SH-SY5Y (cell line): ENCODE results near the gene PRDX5.

ENCODE experiments used
- GATA2 ChIP-seq: IDR thresholded peaks from 2 replicates; pipeline ENCODE4 v1.6.1; 2011; ENCODE audit warnings: mild to moderate bottlenecking, low read depth, low read length
- GATA3 ChIP-seq: IDR thresholded peaks from 2 replicates; pipeline ENCODE4 v1.6.1; 2011; ENCODE audit warnings: low read depth, mild to moderate bottlenecking, low read length, moderate library complexity

The PRDX5 gene

DNA sequence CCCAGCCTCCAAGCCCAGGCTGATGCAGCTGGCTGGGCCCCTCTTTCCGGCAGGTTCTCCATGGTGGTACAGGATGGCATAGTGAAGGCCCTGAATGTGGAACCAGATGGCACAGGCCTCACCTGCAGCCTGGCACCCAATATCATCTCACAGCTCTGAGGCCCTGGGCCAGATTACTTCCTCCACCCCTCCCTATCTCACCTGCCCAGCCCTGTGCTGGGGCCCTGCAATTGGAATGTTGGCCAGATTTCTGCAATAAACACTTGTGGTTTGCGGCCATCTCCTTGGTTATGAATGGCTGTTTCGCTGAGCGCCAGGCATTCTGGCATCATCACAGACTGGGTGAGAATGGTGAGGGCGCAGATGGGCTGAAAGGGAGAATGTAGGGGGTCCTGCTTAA, 3.6 kb downstream of the PRDX5 start:
- TF ChIP-seq GATA2 = no peak
- no peak for TF ChIP-seq GATA3

DNA sequence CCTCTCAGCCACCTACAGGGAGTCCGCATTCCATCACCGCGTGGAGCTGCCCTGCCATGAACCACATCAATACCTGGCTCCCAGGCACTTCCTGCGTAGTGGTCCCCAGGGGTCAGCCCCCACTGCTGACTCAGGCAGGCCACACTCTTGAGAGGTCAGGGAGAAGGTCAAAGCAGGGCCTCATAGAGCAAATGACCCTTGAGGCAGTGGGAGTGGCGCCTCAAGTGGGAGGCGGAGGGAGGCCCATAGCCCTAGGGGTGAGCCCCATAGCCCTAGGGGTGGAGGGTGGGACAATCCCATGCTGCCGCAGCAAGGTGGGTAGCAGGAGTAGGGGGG, 5.0 kb downstream of the PRDX5 start:
- TF ChIP-seq GATA2 = no peak
- no peak for TF ChIP-seq GATA3

DNA sequence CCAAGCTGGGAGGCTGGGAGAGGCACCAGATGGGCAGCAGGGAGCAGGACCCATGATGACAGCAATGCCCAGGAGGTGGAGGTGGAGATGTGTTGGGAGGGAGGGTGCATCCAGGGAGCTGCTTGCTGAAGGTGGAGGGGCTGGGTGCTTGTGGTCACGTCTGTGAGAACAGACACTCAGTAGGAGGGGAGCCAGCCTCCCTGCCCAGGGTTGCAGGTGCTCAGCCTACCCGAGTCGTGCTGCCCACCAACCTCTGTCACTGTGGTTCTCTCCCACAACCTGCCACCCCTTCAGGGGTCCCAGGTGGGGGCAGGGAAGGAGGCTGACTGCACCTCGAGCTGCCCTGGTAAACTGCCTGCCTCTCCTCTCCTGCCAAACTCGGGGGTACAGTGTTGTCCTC, 5.5 kb downstream of the PRDX5 start:
- TF ChIP-seq GATA3 = no peak
- no peak for TF ChIP-seq GATA2

DNA sequence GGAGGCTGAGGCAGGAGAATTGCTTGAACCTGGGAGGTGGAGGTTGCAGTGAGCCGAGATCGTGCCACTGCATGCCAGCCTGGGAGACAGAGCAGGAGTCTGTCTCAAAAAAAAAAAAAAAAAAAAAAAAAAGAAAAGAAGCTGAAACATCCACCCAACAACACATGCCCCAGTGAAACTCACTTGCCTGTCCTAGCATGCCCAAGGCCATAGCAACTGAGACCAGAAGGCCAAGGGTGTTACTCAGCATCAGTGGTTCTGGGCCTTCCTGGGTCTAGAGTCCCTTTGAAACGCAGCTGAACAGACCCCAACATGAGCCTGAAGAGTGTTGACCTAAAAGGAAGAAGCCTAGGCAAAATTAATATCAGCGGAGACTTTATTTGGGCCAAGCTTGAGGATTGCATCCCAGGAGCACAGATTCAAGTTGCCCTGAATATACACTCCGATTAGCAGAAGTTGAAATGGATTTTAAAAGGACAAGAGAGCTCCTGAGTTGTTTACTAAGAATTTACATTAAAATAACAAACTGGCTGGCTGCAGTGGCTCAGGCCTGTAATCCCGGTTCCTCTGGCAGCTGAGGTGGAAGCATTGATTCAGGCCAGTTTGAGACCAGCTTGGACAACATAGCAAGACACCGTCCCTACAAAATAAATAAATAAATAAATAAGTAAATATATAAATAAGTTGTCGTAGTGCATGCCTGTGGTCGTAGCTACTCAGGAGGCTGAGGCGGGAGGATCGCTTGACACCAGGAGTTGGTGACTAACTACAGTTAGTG, 7.0 kb downstream of the PRDX5 start:
- TF ChIP-seq GATA2 = no peak
- no peak for TF ChIP-seq GATA3

DNA sequence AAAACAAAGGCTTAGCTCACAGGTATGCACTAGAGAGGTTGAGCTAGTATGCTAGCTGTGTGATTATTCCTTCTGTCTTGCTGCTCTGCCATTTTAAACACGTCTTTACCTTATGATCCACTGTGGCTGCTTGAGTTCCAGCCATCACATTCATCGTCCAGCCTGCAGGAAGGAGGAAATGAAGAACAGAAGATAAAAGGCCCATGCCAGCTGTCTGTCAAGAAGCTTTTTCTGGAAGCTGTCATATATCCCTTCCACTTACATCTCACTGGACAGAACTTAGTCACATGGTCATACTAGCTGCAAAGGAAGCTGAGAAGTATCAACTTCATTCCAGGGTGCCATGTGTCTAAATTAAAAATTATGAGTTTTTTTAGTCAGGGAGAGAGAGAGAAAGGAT, 9.5 kb downstream of the PRDX5 start:
- TF ChIP-seq GATA2 = no peak
- no peak for TF ChIP-seq GATA3

DNA sequence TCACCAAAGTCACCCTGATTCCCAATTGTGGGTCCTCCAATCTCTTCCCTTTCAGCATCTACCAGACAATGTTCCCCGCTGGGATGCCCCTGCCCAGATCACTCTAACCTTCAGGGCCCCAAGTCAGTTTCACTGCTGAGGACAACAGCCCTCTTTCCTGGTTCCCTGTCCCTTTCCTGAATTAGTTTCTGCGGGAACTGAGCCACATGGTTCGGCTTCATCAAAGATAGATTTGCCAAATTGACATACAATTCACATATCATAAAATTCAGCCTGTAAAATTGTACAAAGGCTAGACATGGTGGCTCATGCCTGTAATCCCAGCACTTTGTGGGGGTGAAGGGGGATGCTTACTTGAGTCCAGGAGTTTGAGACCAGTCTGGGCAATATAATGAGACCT, 10.1 kb downstream of the PRDX5 start:
- TF ChIP-seq GATA3 (no peak), GATA2 (no peak)

DNA sequence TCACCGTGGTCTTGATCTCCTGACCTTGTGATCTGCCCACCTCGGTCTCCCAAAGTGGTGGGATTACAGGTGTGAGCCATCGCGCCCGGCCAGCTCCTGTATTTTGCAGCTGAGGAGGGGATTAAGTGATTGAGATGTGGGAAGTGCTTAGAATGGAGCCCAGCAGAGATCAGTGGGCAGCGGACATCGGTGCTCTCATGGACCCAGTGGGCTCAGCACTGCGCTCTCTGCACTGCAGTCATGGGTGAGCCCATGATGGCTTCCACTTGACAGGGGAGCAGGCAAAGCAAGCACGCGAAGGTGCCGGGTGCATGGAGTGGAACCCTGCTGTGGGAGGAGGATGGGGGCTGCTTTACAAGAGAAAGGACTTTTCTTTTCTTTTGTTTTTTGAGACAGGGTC, 13.0 kb downstream of the PRDX5 start:
- TF ChIP-seq GATA2 (no peak), GATA3 (no peak)

DNA sequence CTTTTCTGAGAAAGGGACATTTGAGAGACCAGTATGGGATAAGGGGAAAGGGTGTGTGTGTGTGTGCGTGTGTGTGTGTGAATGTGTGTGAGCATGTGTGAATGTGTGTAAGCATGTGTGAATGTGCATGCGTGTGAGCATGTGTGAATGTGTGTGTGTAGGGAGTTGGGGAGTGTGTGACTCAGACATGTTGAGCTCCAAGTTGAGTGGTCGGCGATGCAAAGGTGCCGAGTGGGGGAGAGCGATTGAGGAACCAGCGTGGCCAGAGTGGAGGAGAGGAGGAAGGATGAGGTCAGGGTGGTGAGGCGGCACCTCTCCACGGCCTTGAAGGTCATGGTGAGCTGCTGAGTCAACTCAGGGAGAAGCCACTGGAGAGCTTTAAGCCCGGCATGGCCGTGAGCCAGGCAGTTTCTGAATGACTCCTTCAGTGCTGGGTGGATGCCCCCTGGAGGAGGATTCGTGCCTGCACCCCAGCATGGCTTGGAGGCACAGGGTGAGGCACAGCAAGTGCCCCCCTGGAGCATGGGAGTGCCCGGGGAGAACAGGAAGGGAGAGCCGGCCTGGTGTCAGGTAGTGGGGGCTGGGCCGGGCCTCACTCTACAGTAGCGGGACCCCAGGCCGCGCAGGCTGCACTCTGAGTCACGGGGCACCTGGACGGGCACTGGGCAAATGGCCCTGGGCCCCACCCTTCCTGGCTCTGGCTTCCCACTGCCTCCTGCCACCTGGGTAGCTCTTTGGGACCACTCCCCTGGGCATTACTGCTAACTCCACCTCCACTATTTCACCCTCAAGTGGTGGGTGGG, 13.8 kb downstream of the PRDX5 start:
- TF ChIP-seq GATA2 (no peak), GATA3 (no peak)

DNA sequence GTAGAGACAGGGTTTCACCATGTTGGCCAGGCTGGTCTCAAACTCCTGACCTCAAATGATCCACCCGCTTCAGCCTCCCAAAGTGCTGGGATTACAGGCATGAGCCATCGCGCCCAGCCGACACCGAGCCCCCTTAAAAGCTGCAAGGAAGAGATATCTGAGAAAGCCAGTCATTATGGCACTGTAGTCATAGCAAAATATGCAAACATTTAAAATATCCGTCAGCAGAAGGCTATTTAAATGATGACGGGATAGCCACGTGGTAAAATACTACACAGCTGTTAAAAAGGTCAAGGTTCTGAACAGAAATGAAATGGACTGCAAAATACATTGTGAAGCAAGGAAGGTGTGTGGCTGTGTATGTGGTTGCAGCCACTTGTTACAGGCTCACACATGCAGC, 15.6 kb downstream of the PRDX5 start:
- TF ChIP-seq GATA2 = no peak
- no peak for TF ChIP-seq GATA3

DNA sequence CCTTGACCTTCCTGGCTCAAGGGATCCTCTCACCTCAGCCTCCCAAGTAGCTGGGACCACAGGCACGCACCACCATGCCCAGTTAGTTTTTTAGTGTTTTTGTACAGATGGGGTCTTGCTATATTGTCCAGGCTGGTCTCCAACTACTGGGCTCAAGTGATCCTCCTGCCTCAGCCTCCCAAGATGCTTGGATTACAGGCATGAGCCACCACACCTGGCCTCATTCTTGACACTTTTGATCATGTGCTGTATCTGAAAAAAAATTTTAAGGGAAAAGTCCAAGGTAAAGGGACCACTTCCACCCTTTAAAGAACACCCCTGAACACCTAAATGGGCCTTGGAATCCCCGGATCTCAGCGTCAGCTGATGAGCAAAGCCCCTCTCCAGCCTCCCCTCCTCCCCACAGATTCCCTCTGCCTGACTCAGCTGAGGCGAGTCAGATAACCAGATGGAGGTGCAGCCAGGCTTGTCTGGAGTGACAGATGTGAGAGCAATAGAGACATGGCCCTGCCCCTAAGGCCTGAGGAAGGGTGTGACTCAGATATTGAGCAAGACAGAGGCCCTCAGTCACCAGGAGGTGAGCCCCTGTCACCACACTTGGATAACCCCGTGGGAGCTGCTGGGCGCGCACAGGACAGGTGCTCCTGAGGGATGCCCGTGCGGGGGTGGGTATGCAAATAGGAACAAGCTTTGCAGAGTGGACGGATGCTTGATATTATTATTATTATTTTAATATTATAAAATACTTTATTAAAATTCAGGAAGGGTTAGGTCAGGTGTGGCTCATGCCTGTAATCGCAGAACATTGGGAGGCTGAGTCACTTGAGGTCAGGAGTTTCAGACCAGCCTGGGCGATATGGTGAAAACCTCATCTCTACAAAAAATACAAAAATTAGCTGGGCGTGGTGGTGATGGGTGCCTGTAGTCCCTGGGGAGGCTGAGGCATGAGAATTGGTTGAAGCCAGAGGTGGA, 17.1 kb downstream of the PRDX5 start:
- TF ChIP-seq GATA3 (no peak), GATA2 (no peak)

DNA sequence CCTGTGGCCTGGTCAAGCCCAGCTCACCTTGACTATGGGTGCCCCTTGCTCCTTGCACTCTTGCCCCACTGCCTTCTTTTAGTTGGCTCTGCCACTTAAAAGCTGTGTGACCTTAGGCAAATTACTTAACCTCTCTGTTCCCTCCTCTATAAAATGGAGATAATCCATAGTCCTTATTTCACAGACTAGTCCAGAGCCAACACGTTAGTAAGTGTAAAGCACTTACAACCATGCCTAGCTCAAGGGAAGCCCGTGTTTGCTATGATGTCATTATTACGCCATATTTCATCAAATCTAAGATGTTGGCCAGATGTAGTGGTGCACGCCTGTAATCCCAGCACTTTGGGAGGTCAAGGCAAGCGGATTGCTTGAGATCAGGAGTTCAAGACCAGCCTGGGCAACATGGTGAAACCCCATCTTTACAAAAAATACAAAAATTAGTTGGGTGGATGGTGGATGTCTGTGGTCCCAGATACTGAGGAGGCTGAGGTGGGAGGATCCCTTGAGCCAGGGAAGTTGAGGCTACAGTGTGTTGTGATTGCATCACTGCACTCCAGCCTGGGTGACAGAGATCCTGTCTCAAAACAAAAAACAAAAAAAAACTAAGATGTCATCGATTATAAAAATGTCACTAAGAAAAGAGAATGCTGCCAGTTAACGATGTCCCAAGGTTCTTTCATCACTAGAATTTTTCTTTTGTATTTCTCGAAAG, 19.8 kb downstream of the PRDX5 start:
- TF ChIP-seq GATA3 (no peak), GATA2 (no peak)

DNA sequence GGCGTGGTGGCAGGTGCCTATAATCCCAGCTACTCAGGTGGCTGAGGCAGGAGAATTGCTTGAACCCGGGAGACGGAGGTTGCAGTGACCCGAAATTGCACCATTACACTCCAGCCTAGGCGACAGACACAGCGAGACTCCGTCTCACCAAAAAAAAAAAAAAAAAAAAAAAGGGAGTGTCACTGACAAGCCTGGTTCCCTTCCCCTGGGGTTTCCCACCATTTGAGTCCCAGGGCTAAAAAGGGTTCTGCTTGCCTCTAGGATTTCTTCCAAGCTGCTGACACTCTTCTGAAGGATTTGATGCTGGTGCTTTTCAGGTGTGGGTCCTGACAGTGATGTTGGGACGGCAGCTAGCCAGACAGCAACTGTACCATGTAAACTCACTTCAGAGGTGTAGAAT, 20.8 kb downstream of the PRDX5 start:
- TF ChIP-seq GATA2 (no peak), GATA3 (no peak)

DNA sequence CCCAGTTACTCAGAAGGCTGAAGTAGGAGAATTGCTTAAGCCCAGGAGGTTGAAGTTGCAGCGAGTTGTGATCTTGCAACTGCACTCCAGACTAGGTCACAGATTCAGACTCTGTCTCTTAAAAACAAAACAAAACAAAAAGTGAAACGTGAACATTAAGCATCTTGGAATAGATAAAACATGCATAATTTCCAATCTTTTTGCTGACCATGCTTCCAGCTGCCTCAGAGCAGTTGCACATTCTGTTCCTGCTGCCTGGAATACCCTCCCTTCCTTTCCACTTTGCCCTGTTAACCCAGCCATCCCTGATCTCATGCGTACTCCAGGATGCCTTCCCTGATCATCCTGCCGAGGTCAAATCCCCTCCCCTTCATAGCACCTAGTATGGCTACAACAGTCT, 21.4 kb downstream of the PRDX5 start:
- TF ChIP-seq GATA2 (no peak), GATA3 (no peak)

DNA sequence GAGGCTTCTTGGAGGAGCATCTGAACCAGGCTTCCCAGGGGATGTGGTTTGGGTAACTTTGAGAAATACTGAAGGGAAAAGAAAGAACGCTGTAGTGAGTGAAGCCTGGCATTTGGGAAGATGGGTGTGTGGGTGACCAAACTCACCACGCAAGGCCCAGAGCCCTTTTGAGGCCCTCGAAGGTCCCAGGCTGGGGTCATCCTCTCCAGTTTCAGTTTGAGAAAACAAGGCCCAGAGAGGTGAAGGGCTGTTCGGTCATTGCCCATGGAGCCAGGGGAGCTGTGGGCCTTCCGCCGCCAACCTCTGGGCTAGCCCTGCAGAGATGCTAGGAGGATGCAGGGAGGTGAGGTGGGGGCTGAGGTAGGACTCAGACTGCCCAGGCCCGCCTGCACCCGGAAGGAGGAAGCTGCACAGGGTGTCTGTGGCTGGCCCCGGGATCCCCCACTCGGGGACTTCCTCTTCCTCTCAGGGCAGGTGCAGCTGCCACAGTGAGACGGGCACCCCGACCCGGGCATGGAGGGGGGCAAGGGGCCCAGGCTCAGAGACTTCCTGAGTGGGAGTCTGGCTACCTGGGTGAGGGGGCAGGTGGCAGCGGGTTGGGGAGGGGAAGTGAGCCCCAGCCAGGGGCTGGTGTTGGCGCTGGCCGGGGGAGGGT, 22.0 kb downstream of the PRDX5 start, which contains the start of gene CCDC88B:
TSS of gene CCDC88B (plus strand) at position 451 of the 655 bp plus-strand sequence. CDS start at position 514, 63 bp downstream.
- TF ChIP-seq GATA2 (no peak), GATA3 (no peak)
